Ishikawa (cell line): ENCODE results near the gene ELP2.

ENCODE experiments used
- CEBPB ChIP-seq: IDR thresholded peaks from 2 replicates; pipeline ENCODE4 v1.6.1; 2012
- EGR1 ChIP-seq: IDR thresholded peaks from 2 replicates; pipeline ENCODE4 v1.6.1; 2012
- EP300 ChIP-seq: IDR thresholded peaks from 2 replicates; pipeline ENCODE4 v1.6.1; 2012; ENCODE audit warnings: borderline replicate concordance
- MAX ChIP-seq: IDR thresholded peaks from 2 replicates; pipeline ENCODE4 v1.6.1; 2012
- RAD21 ChIP-seq: IDR thresholded peaks from 2 replicates; pipeline ENCODE4 v1.6.1; 2012; ENCODE audit warnings: low read depth
- TAF1 ChIP-seq: IDR thresholded peaks from 2 replicates; pipeline ENCODE4 v1.6.1; 2012; ENCODE audit warnings: low read depth, mild to moderate bottlenecking
- TEAD4 ChIP-seq: IDR thresholded peaks from 2 replicates; pipeline ENCODE4 v1.6.1; 2012
- YY1 ChIP-seq: IDR thresholded peaks from 2 replicates; pipeline ENCODE4 v1.6.1; 2012; ENCODE audit warnings: low read depth
- ZBTB7A ChIP-seq: IDR thresholded peaks from 2 replicates; pipeline ENCODE4 v1.6.1; 2012; ENCODE audit warnings: low read depth

- no peak for TF ChIP-seq YY1
- no peak for TF ChIP-seq RAD21
- TF ChIP-seq MAX: no peak
- no peak for TF ChIP-seq ZBTB7A
- no peak for TF ChIP-seq EGR1
- TF ChIP-seq TAF1: no peak
- no peak for TF ChIP-seq TEAD4
- no peak for TF ChIP-seq CEBPB
- TF ChIP-seq EP300: no peak
Measured at GRCh38 chr18:36112302-36112701, 17.4 kb upstream of the ELP2 start.
